Activated CD4-positive, alpha-beta T cell treated with anti-CD3 and anti-CD28 coated beads for 36 hours (primary cell): Measurements from ENCODE around the gene CEACAM20. TPM values are rescaled to one million over a fixed set of nuclear protein-coding genes. Genes with fewer than 3 reads are reported as not detected.
A peak's percentile ranks its signal among the peaks of the same experiment; 100 is the strongest.

Source experiments
- ATAC-seq: fragments of 200-7000 bp; cut with Tn5 transposase; one replicate; pipeline ENCODE4 v1.10.0; 2021; ENCODE audit warnings: mild to moderate bottlenecking, moderate library complexity
- CTCF ChIA-PET: fragments of 350-600 bp; sonication (Branson Sonifier 250); formaldehyde crosslinking; loops from one replicate; lab custom pipeline; 2021; ENCODE audit warnings: antibody characterized with exemption; lab: Charles Lee
- POLR2A ChIA-PET: fragments of 350-600 bp; sonication (Branson Sonifier 250); formaldehyde crosslinking; loops from one replicate; lab custom pipeline; 2021; ENCODE audit warnings: antibody characterized with exemption, inconsistent platforms; lab: Charles Lee
- DNase-seq: peaks from one replicate; pipeline ENCODE4 v3.0.0-alpha.2; 2020
- H3K27ac Mint-ChIP-seq: one replicate; pipeline ENCODE4 v1.8.0; 2021; ENCODE audit warnings: mixed read lengths
- H3K27me3 Mint-ChIP-seq: one replicate; pipeline ENCODE4 v1.8.0; 2021; ENCODE audit warnings: mixed read lengths
- H3K36me3 Mint-ChIP-seq: one replicate; pipeline ENCODE4 v1.8.0; 2021; ENCODE audit warnings: low read depth, mixed read lengths
- H3K4me1 Mint-ChIP-seq: one replicate; pipeline ENCODE4 v1.8.0; 2021; ENCODE audit warnings: mixed read lengths
- H3K4me3 Mint-ChIP-seq: one replicate; pipeline ENCODE4 v1.8.0; 2021; ENCODE audit warnings: mild to moderate bottlenecking, moderate library complexity, mixed read lengths
- H3K9me3 Mint-ChIP-seq: one replicate; pipeline ENCODE4 v1.8.0; 2021; ENCODE audit warnings: low read depth, mixed read lengths
- intact Hi-C, 2 experiments: fragments of 100-400 bp; cut with DNase I in 1 of 2; cut with micrococcal nuclease in 1 of 2; formaldehyde crosslinking; loops; one replicate each; pipeline versions ENCODE4 v1.14.2 to v1.15.1; 2022 to 2024; cut with DNase I, micrococcal nuclease
- total RNA-seq, 2 experiments: library from RNA; stranded (reverse); gene quantifications; one replicate each; pipeline ENCODE4 v1.2.3, GENCODE V29; 2021

Gene CEACAM20
- total RNA-seq, 2 experiments from 2014 or later: not detected

GRCh38 chr19:44517146-44517545 lies 12.3 kb downstream of the CEACAM20 start:
- intact Hi-C loops: no loop called here
- ATAC-seq: no peak
- DNase-seq: no peak
- peaks cover 4% of the 10 kb centered on the region for H3K27me3 Mint-ChIP-seq
- H3K9me3 Mint-ChIP-seq: peaks cover 5% of the 10 kb centered on the region
- H3K4me3 Mint-ChIP-seq: no peak overlapping the region
- ChIA-PET CTCF (interaction anchor here (0.5 to 0.6 kb wide), 2 partner anchors 26 to 375 kb away, joined by 3 to 4 read pairs; no protein-coding TSS in a partner anchor), POLR2A (no interaction called here)
- no peaks in the 10 kb centered on the region for H3K36me3 Mint-ChIP-seq
- no peaks in the 10 kb centered on the region for H3K4me1 Mint-ChIP-seq
- H3K27ac Mint-ChIP-seq: no peak overlapping the region

GRCh38 chr19:44515907-44516306 lies 13.6 kb downstream of the CEACAM20 start:
- H3K27ac Mint-ChIP-seq: no peak overlapping the region
- H3K27me3 Mint-ChIP-seq: peaks cover 4% of the 10 kb centered on the region
- DNase-seq (no peak), ATAC-seq (no peak)
- POLR2A ChIA-PET: no interaction called here
- no peaks in the 10 kb centered on the region for H3K4me1 Mint-ChIP-seq
- no peak overlapping the region for H3K4me3 Mint-ChIP-seq
- peaks cover 5% of the 10 kb centered on the region for H3K9me3 Mint-ChIP-seq
- CTCF ChIA-PET: interaction anchor here (0.6 kb wide), 1 partner anchor 1061 kb away, joined by 3 read pairs; no protein-coding TSS in a partner anchor
- no peaks in the 10 kb centered on the region for H3K36me3 Mint-ChIP-seq
- intact Hi-C loops: no loop called here

- Mint-ChIP-seq H3K27me3 (peaks cover 6% of the 10 kb centered on the region), H3K4me3 (no peak overlapping the region), H3K9me3 (peaks cover 7% of the 10 kb centered on the region), H3K36me3 (peaks cover 3% of the 10 kb centered on the region), H3K27ac (no peak overlapping the region), H3K4me1 (no peaks in the 10 kb centered on the region)
- intact Hi-C loops: no loop called here
- CTCF ChIA-PET: no interaction called here
- no peak for ATAC-seq
- POLR2A ChIA-PET: no interaction called here
- no peak for DNase-seq
Observed at GRCh38 chr19:44515031-44515430, 14.4 kb downstream of the CEACAM20 start.

- no peak for ATAC-seq
- intact Hi-C loops: no loop called here
- peaks cover 18% of the 10 kb centered on the region for H3K27me3 Mint-ChIP-seq
Observed at GRCh38 chr19:44512326-44513298, 16.9 kb downstream of the CEACAM20 start.

GRCh38 chr19:44509478-44509877 lies 20.0 kb downstream of the CEACAM20 start:
- Mint-ChIP-seq H3K27me3 (peaks cover 30% of the 10 kb centered on the region), H3K27ac (no peak overlapping the region), H3K9me3 (peaks cover 24% of the 10 kb centered on the region), H3K4me1 (no peaks in the 10 kb centered on the region), H3K4me3 (no peak overlapping the region), H3K36me3 (peaks cover 3% of the 10 kb centered on the region)
- ATAC-seq: no peak
- intact Hi-C loops: no loop called here
- CTCF ChIA-PET: interaction anchor here (0.6 kb wide), 1 partner anchor 21 kb away, joined by 3 read pairs; no protein-coding TSS in a partner anchor
- DNase-seq: no peak
- POLR2A ChIA-PET: no interaction called here

More at GRCh38 chr19:44512326-44513298, 16.9 kb downstream of the CEACAM20 start:
- ChIA-PET CTCF (interaction anchor here (0.7 kb wide), 1 partner anchor 10 kb away, joined by 3 read pairs; no protein-coding TSS in a partner anchor), POLR2A (no interaction called here)
- peaks cover 3% of the 10 kb centered on the region for H3K36me3 Mint-ChIP-seq
- no peak overlapping the region for H3K27ac Mint-ChIP-seq
- peaks cover 16% of the 10 kb centered on the region for H3K9me3 Mint-ChIP-seq
- H3K4me3 Mint-ChIP-seq: no peak overlapping the region
- H3K4me1 Mint-ChIP-seq: no peaks in the 10 kb centered on the region
- DNase-seq: peak; percentile 71

GRCh38 chr19:44499962-44500949 lies 29.2 kb downstream of the CEACAM20 start, which contains the start of gene ZNF180:
Gene ZNF180 (minus strand): TSS chr19:44500522. CDS start chr19:44497334, 3,188 bp downstream.
- POLR2A ChIA-PET: interaction anchor here (0.6 to 0.8 kb wide), 3 partner anchors 23 to 565 kb away, joined by 3 read pairs; partner anchors contain the start of genes ZNF226 and ZNF45

GRCh38 chr19:44499559-44499958 lies 29.9 kb downstream of the CEACAM20 start:
- POLR2A ChIA-PET: interaction anchor here (0.7 kb wide), 1 partner anchor 22 kb away, joined by 3 read pairs; no protein-coding TSS in a partner anchor

More at GRCh38 chr19:44499962-44500949, 29.2 kb downstream of the CEACAM20 start, which contains the start of gene ZNF180:
- intact Hi-C loops: loop anchor here (1.0 to 5.0 kb wide), 15 partner anchors 23 to 673 kb away; partner anchors contain the start of genes ZNF229 (in 2 of the 2), ZNF222 (in 1 of the 2), ZNF224 (in 1 of the 2) and ZNF225 (in 1 of the 2)
- CTCF ChIA-PET: interaction anchor here (0.6 to 1.0 kb wide), 4 partner anchors 9 to 496 kb away, joined by 3 read pairs; no protein-coding TSS in a partner anchor
- H3K4me1 Mint-ChIP-seq: peaks cover 28% of the 10 kb centered on the region
- peaks cover 42% of the 10 kb centered on the region for H3K9me3 Mint-ChIP-seq
- H3K27me3 Mint-ChIP-seq: peaks cover 4% of the 10 kb centered on the region
- H3K36me3 Mint-ChIP-seq: peaks cover 53% of the 10 kb centered on the region
- DNase-seq (peak; percentile 97), ATAC-seq (peak; percentile 88)
- peak within 1 kb of the TSS; percentile 94 for H3K27ac Mint-ChIP-seq
- H3K4me3 Mint-ChIP-seq: peak within 1 kb of the TSS; percentile 91

GRCh38 chr19:44498988-44499387 lies 30.5 kb downstream of the CEACAM20 start:
- peak overlapping the region; percentile 94 for H3K27ac Mint-ChIP-seq
- peak overlapping the region; percentile 91 for H3K4me3 Mint-ChIP-seq
- peaks cover 50% of the 10 kb centered on the region for H3K9me3 Mint-ChIP-seq
- peaks cover 28% of the 10 kb centered on the region for H3K4me1 Mint-ChIP-seq
- DNase-seq (no peak), ATAC-seq (no peak)
- intact Hi-C loops: loop anchor here in 1 of 2 experiments (2.0 kb wide), 1 partner anchor 22 kb away; no protein-coding TSS in a partner anchor
- CTCF ChIA-PET: no interaction called here
- POLR2A ChIA-PET: no interaction called here
- H3K27me3 Mint-ChIP-seq: peaks cover 2% of the 10 kb centered on the region
- peaks cover 66% of the 10 kb centered on the region for H3K36me3 Mint-ChIP-seq

More at GRCh38 chr19:44499559-44499958, 29.9 kb downstream of the CEACAM20 start:
- ATAC-seq: no peak
- Mint-ChIP-seq H3K4me3 (peak overlapping the region; percentile 91), H3K9me3 (peaks cover 47% of the 10 kb centered on the region), H3K36me3 (peaks cover 60% of the 10 kb centered on the region), H3K27me3 (peaks cover 2% of the 10 kb centered on the region), H3K27ac (peak overlapping the region; percentile 94), H3K4me1 (peaks cover 28% of the 10 kb centered on the region)
- no peak for DNase-seq
- intact Hi-C loops: loop anchor here in 1 of 2 experiments (2.0 kb wide), 1 partner anchor 23 kb away; no protein-coding TSS in a partner anchor
- CTCF ChIA-PET: interaction anchor here (0.8 to 1.0 kb wide), 2 partner anchors 53 to 496 kb away, joined by 3 read pairs; no protein-coding TSS in a partner anchor

- POLR2A ChIA-PET: no interaction called here
Observed at GRCh38 chr19:44496711-44497110, 32.8 kb downstream of the CEACAM20 start.

More at GRCh38 chr19:44496711-44497110, 32.8 kb downstream of the CEACAM20 start:
- DNase-seq (no peak), ATAC-seq (no peak)
- H3K27me3 Mint-ChIP-seq: no peaks in the 10 kb centered on the region
- no peak overlapping the region for H3K4me3 Mint-ChIP-seq
- H3K9me3 Mint-ChIP-seq: peaks cover 62% of the 10 kb centered on the region
- H3K36me3 Mint-ChIP-seq: peaks cover 89% of the 10 kb centered on the region
- H3K27ac Mint-ChIP-seq: no peak overlapping the region
- CTCF ChIA-PET: no interaction called here
- H3K4me1 Mint-ChIP-seq: peaks cover 28% of the 10 kb centered on the region
- intact Hi-C loops: no loop called here
